Measurements from ENCODE around the gene CRTAP.
"Not testable (repeated sequence)": the region's sequence is repeated elsewhere in the genome, so short reads cannot be mapped to it uniquely, and the experiment has no call there.

CRTAP gene

GRCh38 chr3:33113772-33114621 lies at the start of gene CRTAP:
Gene CRTAP (plus strand): TSS chr3:33114014. CDS start chr3:33114078, 64 bp downstream.
- no peaks in the 10 kb centered on the region for H3K9me3 ChIP-seq (ENCODE audit: control insufficient read depth in 5 of 5, low read length in 5 of 5)
- peak within 1 kb of the TSS in 4 of 5 donors; percentile 77 to 83 (median 82) for H3K9ac ChIP-seq (ENCODE audit: low read length in 5 of 5)
- no peaks in the 10 kb centered on the region for H3K27me3 ChIP-seq (ENCODE audit: control insufficient read depth in 5 of 5, insufficient read depth in 4 of 5, low read length in 5 of 5)
- peaks cover 4 to 52% (median 39%) of the 10 kb centered on the region in 5 donors for H3K4me1 ChIP-seq (ENCODE audit: control insufficient read depth in 5 of 5, insufficient read depth in 5 of 5, low read length in 5 of 5)
- H3K4me3 ChIP-seq (ENCODE audit: low read depth in 1 of 5, low read length in 5 of 5) = peak within 1 kb of the TSS; percentile 67 to 95 (median 87)
- peak within 1 kb of the TSS; percentile 80 for H3K27ac ChIP-seq (ENCODE audit: low read depth, low read length)
- peaks cover 0 to 5% (median 0%) of the 10 kb centered on the region in 5 donors for H3K36me3 ChIP-seq (ENCODE audit: control insufficient read depth in 5 of 5, insufficient read depth in 5 of 5, low read length in 5 of 5)

- no peak overlapping the region for H3K27ac ChIP-seq (ENCODE audit: low read depth, low read length)
- peaks cover 23 to 73% (median 54%) of the 10 kb centered on the region in 5 donors for H3K36me3 ChIP-seq (ENCODE audit: control insufficient read depth in 5 of 5, insufficient read depth in 5 of 5, low read length in 5 of 5)
These were observed 48.9 kb upstream of the CRTAP start for GRCh38 chr3:33064929-33065328.

GRCh38 chr3:33067484-33067883 lies 46.3 kb upstream of the CRTAP start:
- H3K4me1 ChIP-seq (ENCODE audit: control insufficient read depth in 5 of 5, insufficient read depth in 5 of 5, low read length in 5 of 5) = peaks cover 0 to 4% (median 0%) of the 10 kb centered on the region in 5 donors
- peaks cover 14 to 73% (median 53%) of the 10 kb centered on the region in 5 donors for H3K36me3 ChIP-seq (ENCODE audit: control insufficient read depth in 5 of 5, insufficient read depth in 5 of 5, low read length in 5 of 5)
- no peaks in the 10 kb centered on the region for H3K9me3 ChIP-seq (ENCODE audit: control insufficient read depth in 5 of 5, low read length in 5 of 5)
- no peak overlapping the region for H3K4me3 ChIP-seq (ENCODE audit: low read depth in 1 of 5, low read length in 5 of 5)
- no peak overlapping the region for H3K9ac ChIP-seq (ENCODE audit: low read length in 5 of 5)
- no peaks in the 10 kb centered on the region for H3K27me3 ChIP-seq (ENCODE audit: control insufficient read depth in 5 of 5, insufficient read depth in 4 of 5, low read length in 5 of 5)
- H3K27ac ChIP-seq (ENCODE audit: low read depth, low read length) = no peak overlapping the region

More at GRCh38 chr3:33064929-33065328, 48.9 kb upstream of the CRTAP start:
- peaks cover 0 to 4% (median 0%) of the 10 kb centered on the region in 5 donors for H3K4me1 ChIP-seq (ENCODE audit: control insufficient read depth in 5 of 5, insufficient read depth in 5 of 5, low read length in 5 of 5)
- no peaks in the 10 kb centered on the region for H3K9me3 ChIP-seq (ENCODE audit: control insufficient read depth in 5 of 5, low read length in 5 of 5)
- H3K4me3 ChIP-seq (ENCODE audit: low read depth in 1 of 5, low read length in 5 of 5) = no peak overlapping the region
- H3K27me3 ChIP-seq (ENCODE audit: control insufficient read depth in 5 of 5, insufficient read depth in 4 of 5, low read length in 5 of 5) = no peaks in the 10 kb centered on the region
- no peak overlapping the region for H3K9ac ChIP-seq (ENCODE audit: low read length in 5 of 5)

DNA sequence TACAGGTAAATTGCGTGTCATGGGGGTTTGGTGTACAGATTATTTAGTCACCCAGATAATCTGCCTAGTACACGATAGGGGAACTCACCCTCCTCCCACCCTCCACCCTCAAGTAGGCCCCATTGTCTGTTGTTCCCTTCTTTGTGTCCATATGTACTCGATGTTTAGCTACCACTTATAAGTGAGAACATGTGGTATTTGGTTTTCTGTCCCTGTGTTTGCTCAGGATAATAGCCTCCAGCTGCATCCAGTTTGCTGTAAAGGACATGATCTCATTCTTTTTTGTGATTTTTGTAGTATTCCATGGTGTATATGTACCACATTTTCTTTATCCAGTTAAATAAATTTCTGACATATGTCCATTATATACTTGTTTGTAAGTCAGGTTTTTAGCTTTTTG lies 44.0 kb upstream of the CRTAP start:
- not testable (repeated sequence) for H3K4me3 ChIP-seq (ENCODE audit: low read depth in 1 of 5, low read length in 5 of 5); H3K27ac ChIP-seq (ENCODE audit: low read depth, low read length); H3K27me3 ChIP-seq (ENCODE audit: control insufficient read depth in 5 of 5, insufficient read depth in 4 of 5, low read length in 5 of 5); H3K9me3 ChIP-seq (ENCODE audit: control insufficient read depth in 5 of 5, low read length in 5 of 5)
- peaks cover 0 to 11% (median 6%) of the 10 kb centered on the region in 5 donors for H3K4me1 ChIP-seq (ENCODE audit: control insufficient read depth in 5 of 5, insufficient read depth in 5 of 5, low read length in 5 of 5)
- H3K36me3 ChIP-seq (ENCODE audit: control insufficient read depth in 5 of 5, insufficient read depth in 5 of 5, low read length in 5 of 5) = peaks cover 10 to 56% (median 37%) of the 10 kb centered on the region in 5 donors
- H3K9ac ChIP-seq (ENCODE audit: low read length in 5 of 5) = peak overlapping the region in 1 of 5 donors; percentile 40

GRCh38 chr3:33071181-33071580 lies 42.6 kb upstream of the CRTAP start:
- Histone ChIP-seq H3K9ac (ENCODE audit: low read length in 5 of 5) (peak overlapping the region in 1 of 5 donors; percentile 40), H3K27me3 (ENCODE audit: control insufficient read depth in 5 of 5, insufficient read depth in 4 of 5, low read length in 5 of 5) (no peaks in the 10 kb centered on the region), H3K27ac (ENCODE audit: low read depth, low read length) (no peak overlapping the region), H3K9me3 (ENCODE audit: control insufficient read depth in 5 of 5, low read length in 5 of 5) (no peaks in the 10 kb centered on the region), H3K4me1 (ENCODE audit: control insufficient read depth in 5 of 5, insufficient read depth in 5 of 5, low read length in 5 of 5) (peaks cover 2 to 18% (median 15%) of the 10 kb centered on the region in 5 donors), H3K36me3 (ENCODE audit: control insufficient read depth in 5 of 5, insufficient read depth in 5 of 5, low read length in 5 of 5) (peaks cover 6 to 50% (median 30%) of the 10 kb centered on the region in 5 donors), H3K4me3 (ENCODE audit: low read depth in 1 of 5, low read length in 5 of 5) (no peak overlapping the region)

DNA sequence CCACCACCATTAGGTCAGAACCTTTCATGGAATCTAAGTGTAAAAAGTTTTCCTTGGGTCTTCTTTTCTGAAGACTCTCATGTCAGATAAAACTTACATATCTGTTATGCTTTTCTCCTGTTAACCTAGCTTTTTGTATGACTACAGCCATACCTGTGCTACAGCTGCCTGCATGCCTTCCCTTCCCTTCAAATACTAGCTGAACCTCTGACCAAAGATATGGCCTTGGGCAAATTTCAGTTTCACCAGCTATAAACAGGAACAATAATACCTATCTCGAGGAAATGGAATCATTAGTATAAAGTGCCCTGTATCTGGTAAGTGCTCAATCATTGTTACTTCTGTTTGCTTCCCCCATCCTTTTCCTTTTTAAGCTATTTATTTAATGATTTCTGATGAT lies 41.9 kb upstream of the CRTAP start:
- no peaks in the 10 kb centered on the region for H3K9me3 ChIP-seq (ENCODE audit: control insufficient read depth in 5 of 5, low read length in 5 of 5)
- peaks cover 6 to 52% (median 32%) of the 10 kb centered on the region in 5 donors for H3K36me3 ChIP-seq (ENCODE audit: control insufficient read depth in 5 of 5, insufficient read depth in 5 of 5, low read length in 5 of 5)
- no peaks in the 10 kb centered on the region for H3K27me3 ChIP-seq (ENCODE audit: control insufficient read depth in 5 of 5, insufficient read depth in 4 of 5, low read length in 5 of 5)
- no peak overlapping the region for H3K9ac ChIP-seq (ENCODE audit: low read length in 5 of 5)
- no peak overlapping the region for H3K4me3 ChIP-seq (ENCODE audit: low read depth in 1 of 5, low read length in 5 of 5)
- no peak overlapping the region for H3K27ac ChIP-seq (ENCODE audit: low read depth, low read length)
- peaks cover 2 to 18% (median 15%) of the 10 kb centered on the region in 5 donors for H3K4me1 ChIP-seq (ENCODE audit: control insufficient read depth in 5 of 5, insufficient read depth in 5 of 5, low read length in 5 of 5)

- Histone ChIP-seq H3K4me1 (ENCODE audit: control insufficient read depth in 5 of 5, insufficient read depth in 5 of 5, low read length in 5 of 5) (peaks cover 2 to 18% (median 15%) of the 10 kb centered on the region in 5 donors), H3K27ac (ENCODE audit: low read depth, low read length) (no peak overlapping the region), H3K27me3 (ENCODE audit: control insufficient read depth in 5 of 5, insufficient read depth in 4 of 5, low read length in 5 of 5) (no peaks in the 10 kb centered on the region), H3K36me3 (ENCODE audit: control insufficient read depth in 5 of 5, insufficient read depth in 5 of 5, low read length in 5 of 5) (peaks cover 0 to 33% (median 13%) of the 10 kb centered on the region in 5 donors), H3K9ac (ENCODE audit: low read length in 5 of 5) (no peak overlapping the region), H3K4me3 (ENCODE audit: low read depth in 1 of 5, low read length in 5 of 5) (no peak overlapping the region), H3K9me3 (ENCODE audit: control insufficient read depth in 5 of 5, low read length in 5 of 5) (no peaks in the 10 kb centered on the region)
These were observed 39.4 kb upstream of the CRTAP start for GRCh38 chr3:33074217-33075067.

DNA sequence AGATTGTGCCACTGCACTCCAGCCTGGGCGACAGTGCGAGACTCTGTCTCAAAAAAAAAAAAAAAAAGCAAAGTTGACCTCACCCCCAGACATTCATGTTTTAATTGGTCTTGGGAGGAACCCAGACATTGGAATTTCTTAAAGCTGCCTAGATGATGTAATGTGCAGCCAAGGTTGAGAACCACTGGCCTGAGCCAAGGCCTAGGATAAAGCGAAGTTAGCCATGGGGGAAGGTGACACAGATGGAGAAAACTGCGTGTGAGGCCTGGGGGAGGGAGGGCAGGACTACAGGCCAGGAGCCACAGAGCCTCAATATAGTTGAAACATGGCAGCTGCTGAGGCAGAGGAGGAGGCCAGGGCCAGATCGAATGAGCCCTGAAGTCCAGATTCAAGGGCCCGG lies 37.8 kb upstream of the CRTAP start:
- peaks cover 2 to 18% (median 15%) of the 10 kb centered on the region in 5 donors for H3K4me1 ChIP-seq (ENCODE audit: control insufficient read depth in 5 of 5, insufficient read depth in 5 of 5, low read length in 5 of 5)
- H3K27ac ChIP-seq (ENCODE audit: low read depth, low read length) = no peak overlapping the region
- H3K9me3 ChIP-seq (ENCODE audit: control insufficient read depth in 5 of 5, low read length in 5 of 5) = no peaks in the 10 kb centered on the region
- peaks cover 0 to 21% (median 6%) of the 10 kb centered on the region in 5 donors for H3K36me3 ChIP-seq (ENCODE audit: control insufficient read depth in 5 of 5, insufficient read depth in 5 of 5, low read length in 5 of 5)
- no peak overlapping the region for H3K4me3 ChIP-seq (ENCODE audit: low read depth in 1 of 5, low read length in 5 of 5)
- H3K27me3 ChIP-seq (ENCODE audit: control insufficient read depth in 5 of 5, insufficient read depth in 4 of 5, low read length in 5 of 5) = no peaks in the 10 kb centered on the region
- H3K9ac ChIP-seq (ENCODE audit: low read length in 5 of 5) = no peak overlapping the region

GRCh38 chr3:33076952-33077351 lies 36.9 kb upstream of the CRTAP start:
- no peaks in the 10 kb centered on the region for H3K9me3 ChIP-seq (ENCODE audit: control insufficient read depth in 5 of 5, low read length in 5 of 5)
- no peak overlapping the region for H3K27ac ChIP-seq (ENCODE audit: low read depth, low read length)
- H3K9ac ChIP-seq (ENCODE audit: low read length in 5 of 5) = no peak overlapping the region
- H3K36me3 ChIP-seq (ENCODE audit: control insufficient read depth in 5 of 5, insufficient read depth in 5 of 5, low read length in 5 of 5) = peaks cover 0 to 12% (median 4%) of the 10 kb centered on the region in 5 donors
- no peaks in the 10 kb centered on the region for H3K27me3 ChIP-seq (ENCODE audit: control insufficient read depth in 5 of 5, insufficient read depth in 4 of 5, low read length in 5 of 5)
- H3K4me3 ChIP-seq (ENCODE audit: low read depth in 1 of 5, low read length in 5 of 5) = no peak overlapping the region
- peaks cover 2 to 18% (median 15%) of the 10 kb centered on the region in 5 donors for H3K4me1 ChIP-seq (ENCODE audit: control insufficient read depth in 5 of 5, insufficient read depth in 5 of 5, low read length in 5 of 5)
